ENCODE results near the gene AP2B1. TPM values are rescaled to one million over a fixed set of nuclear protein-coding genes. Genes with fewer than 3 reads are reported as not detected.

AP2B1 gene
- total and polyA plus RNA-seq, 4 donors = 8.7 to 55.6 (median 22.3) TPM

DNA sequence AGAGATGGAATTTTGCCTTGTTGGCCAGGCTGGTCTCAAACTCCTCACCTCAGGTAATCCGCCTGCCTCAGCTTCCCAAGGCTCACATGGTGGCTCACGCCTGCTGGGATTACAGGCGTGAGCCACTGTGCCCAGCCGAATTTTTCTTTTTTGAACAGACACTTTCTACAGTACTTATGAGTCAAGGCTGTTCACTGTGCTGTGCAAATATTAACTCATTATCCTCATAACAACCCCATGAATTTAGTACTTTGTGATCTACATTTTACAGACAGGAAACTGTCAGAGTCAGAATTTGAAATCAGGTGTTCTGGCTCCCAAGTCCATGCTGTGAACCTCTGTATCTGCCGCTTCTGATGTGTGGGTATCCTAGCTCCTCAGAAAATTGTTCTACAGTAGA lies 118.6 kb downstream of the AP2B1 start:
- 80% methylated on average over 5 of the region's 5 CpGs for WGBS
- Histone ChIP-seq H3K9ac (ENCODE audit: low read depth in 1 of 2, low read length in 2 of 2) (no peak overlapping the region), H3K27ac (ENCODE audit: low read depth in 1 of 2, low read length in 2 of 2) (no peak overlapping the region), H3K36me3 (ENCODE audit: control insufficient read depth in 4 of 4, insufficient read depth in 3 of 4, low read depth in 1 of 4, low read length in 3 of 4) (peaks cover 0 to 3% (median 0%) of the 10 kb centered on the region in 4 donors), H3K4me3 (ENCODE audit: low read depth in 1 of 3, low read length in 3 of 3) (no peak overlapping the region), H3K9me3 (ENCODE audit: control insufficient read depth in 4 of 4, low read length in 3 of 4) (no peaks in the 10 kb centered on the region), H3K27me3 (ENCODE audit: control insufficient read depth in 4 of 4, insufficient read depth in 4 of 4, low read length in 3 of 4) (no peaks in the 10 kb centered on the region), H3K4me1 (ENCODE audit: control insufficient read depth in 4 of 4, insufficient read depth in 4 of 4, low read length in 3 of 4) (peaks cover 0 to 10% (median 5%) of the 10 kb centered on the region in 4 donors)
- no peak for DNase-seq (ENCODE audit: low spot score)
- no peak for TF ChIP-seq RAD21 (IDR thresholded peaks at IDR 0.05)
- TF ChIP-seq, protein P1, sequence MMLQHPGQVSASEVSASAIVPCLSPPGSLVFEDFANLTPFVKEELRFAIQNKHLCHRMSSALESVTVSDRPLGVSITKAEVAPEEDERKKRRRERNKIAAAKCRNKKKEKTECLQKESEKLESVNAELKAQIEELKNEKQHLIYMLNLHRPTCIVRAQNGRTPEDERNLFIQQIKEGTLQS (IDR thresholded peaks at IDR 0.05) = no peak
- TF ChIP-seq, protein P2, sequence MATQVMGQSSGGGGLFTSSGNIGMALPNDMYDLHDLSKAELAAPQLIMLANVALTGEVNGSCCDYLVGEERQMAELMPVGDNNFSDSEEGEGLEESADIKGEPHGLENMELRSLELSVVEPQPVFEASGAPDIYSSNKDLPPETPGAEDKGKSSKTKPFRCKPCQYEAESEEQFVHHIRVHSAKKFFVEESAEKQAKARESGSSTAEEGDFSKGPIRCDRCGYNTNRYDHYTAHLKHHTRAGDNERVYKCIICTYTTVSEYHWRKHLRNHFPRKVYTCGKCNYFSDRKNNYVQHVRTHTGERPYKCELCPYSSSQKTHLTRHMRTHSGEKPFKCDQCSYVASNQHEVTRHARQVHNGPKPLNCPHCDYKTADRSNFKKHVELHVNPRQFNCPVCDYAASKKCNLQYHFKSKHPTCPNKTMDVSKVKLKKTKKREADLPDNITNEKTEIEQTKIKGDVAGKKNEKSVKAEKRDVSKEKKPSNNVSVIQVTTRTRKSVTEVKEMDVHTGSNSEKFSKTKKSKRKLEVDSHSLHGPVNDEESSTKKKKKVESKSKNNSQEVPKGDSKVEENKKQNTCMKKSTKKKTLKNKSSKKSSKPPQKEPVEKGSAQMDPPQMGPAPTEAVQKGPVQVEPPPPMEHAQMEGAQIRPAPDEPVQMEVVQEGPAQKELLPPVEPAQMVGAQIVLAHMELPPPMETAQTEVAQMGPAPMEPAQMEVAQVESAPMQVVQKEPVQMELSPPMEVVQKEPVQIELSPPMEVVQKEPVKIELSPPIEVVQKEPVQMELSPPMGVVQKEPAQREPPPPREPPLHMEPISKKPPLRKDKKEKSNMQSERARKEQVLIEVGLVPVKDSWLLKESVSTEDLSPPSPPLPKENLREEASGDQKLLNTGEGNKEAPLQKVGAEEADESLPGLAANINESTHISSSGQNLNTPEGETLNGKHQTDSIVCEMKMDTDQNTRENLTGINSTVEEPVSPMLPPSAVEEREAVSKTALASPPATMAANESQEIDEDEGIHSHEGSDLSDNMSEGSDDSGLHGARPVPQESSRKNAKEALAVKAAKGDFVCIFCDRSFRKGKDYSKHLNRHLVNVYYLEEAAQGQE (IDR thresholded peaks at IDR 0.05) = no peak

DNA sequence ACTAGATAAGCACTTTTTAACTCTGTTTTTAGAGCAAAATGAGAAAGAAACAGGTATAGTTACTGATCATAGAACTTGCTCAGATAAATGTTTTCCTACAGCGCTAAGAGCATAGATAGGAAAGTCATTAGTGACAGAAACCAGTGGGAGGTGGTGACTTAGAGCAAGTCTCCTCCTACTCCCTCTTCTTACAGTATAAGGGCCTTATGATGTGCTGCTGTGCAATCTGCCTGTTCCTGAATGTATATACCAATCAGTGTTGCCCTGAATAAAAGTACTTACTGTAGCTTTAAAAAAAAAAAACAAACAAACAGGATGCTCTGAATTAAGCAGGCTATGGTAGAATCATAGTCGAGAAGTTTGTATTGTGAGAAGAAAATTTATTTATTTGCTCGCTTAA lies 121.0 kb downstream of the AP2B1 start:
- H3K9me3 ChIP-seq (ENCODE audit: control insufficient read depth in 4 of 4, low read length in 3 of 4) = no peaks in the 10 kb centered on the region
- peaks cover 0 to 18% (median 12%) of the 10 kb centered on the region in 4 donors for H3K4me1 ChIP-seq (ENCODE audit: control insufficient read depth in 4 of 4, insufficient read depth in 4 of 4, low read length in 3 of 4)
- no peak overlapping the region for H3K9ac ChIP-seq (ENCODE audit: low read depth in 1 of 2, low read length in 2 of 2)
- H3K4me3 ChIP-seq (ENCODE audit: low read depth in 1 of 3, low read length in 3 of 3) = no peak overlapping the region
- no peaks in the 10 kb centered on the region for H3K27me3 ChIP-seq (ENCODE audit: control insufficient read depth in 4 of 4, insufficient read depth in 4 of 4, low read length in 3 of 4)
- TF ChIP-seq NR2F2 (IDR thresholded peaks at IDR 0.05) (no peak), JUND (IDR thresholded peaks at IDR 0.05) (no peak), HNF4A (conservative IDR thresholded peaks at IDR 0.05) (no peak), FOXA1 (IDR thresholded peaks at IDR 0.05) (no peak), EGR1 (IDR thresholded peaks at IDR 0.05; ENCODE audit: low read depth in 2 of 2) (no peak), SP1 (IDR thresholded peaks at IDR 0.05) (no peak), RAD21 (IDR thresholded peaks at IDR 0.05) (no peak), TAF1 (conservative IDR thresholded peaks at IDR 0.05) (no peak), YY1 (IDR thresholded peaks at IDR 0.05) (no peak)
- TF ChIP-seq, protein P3, sequence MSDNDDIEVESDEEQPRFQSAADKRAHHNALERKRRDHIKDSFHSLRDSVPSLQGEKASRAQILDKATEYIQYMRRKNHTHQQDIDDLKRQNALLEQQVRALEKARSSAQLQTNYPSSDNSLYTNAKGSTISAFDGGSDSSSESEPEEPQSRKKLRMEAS (IDR thresholded peaks at IDR 0.05) = no peak
- TF ChIP-seq, protein P2 (IDR thresholded peaks at IDR 0.05) = no peak
- TF ChIP-seq, protein P1 (IDR thresholded peaks at IDR 0.05) = no peak
- H3K36me3 ChIP-seq (ENCODE audit: control insufficient read depth in 4 of 4, insufficient read depth in 3 of 4, low read depth in 1 of 4, low read length in 3 of 4) = peaks cover 0 to 2% (median 0%) of the 10 kb centered on the region in 4 donors
- 85% methylated on average over 3 of the region's 3 CpGs for WGBS
- no peak for DNase-seq (ENCODE audit: low spot score)
- no peak overlapping the region for H3K27ac ChIP-seq (ENCODE audit: low read depth in 1 of 2, low read length in 2 of 2)

All from liver (tissue), 9 donors.